HG03378 (cell line): ENCODE data around the gene ARHGEF28.
A peak's percentile ranks its signal among the peaks of the same experiment; 100 is the strongest.

Source experiments
- ATAC-seq: cut with Tn5 transposase; IDR thresholded peaks from one replicate; pipeline ENCODE4 v1.9.1; 2021; ENCODE audit warnings: mild to moderate bottlenecking, moderate library complexity; ENCODE audit not compliant: unreplicated experiment

Gene ARHGEF28

DNA sequence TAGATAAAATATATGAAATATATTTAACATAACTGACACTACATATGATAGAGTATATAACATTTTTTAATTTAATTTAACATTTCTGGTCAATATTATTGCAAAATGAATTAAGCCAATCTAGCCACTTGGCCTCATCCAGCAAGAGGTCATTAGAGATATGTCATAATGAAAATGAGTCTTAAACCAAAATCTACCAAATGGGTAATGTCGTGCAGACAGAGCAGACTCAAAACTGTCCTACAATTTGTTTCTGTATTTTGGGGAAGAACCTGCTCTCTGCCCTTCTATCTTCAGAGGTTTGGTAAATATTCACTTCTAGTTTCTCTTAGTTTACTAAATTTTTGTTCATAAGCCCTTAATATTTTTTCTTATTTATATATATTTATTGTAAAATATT lies 61.4 kb downstream of the ARHGEF28 start:
- ATAC-seq = peak; percentile 63

DNA sequence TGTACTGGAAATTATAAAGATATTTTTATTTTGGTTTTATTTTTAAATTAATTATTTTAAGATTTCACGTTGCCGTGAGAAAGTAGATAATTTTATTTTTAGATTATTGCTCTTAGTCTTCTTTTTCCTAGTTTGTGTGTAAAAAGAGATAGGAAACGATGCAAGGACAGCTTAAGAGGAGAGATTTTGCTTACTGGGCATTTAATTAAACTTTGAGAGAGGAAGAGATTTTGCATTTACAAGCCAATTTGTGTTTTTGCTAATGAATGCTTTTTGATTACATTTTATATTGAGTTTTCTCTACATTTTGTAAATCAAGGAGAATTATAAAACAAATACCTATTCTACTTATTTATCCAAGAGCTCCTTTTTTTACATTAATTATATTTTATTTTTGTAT lies 64.0 kb downstream of the ARHGEF28 start:
- no peak for ATAC-seq

DNA sequence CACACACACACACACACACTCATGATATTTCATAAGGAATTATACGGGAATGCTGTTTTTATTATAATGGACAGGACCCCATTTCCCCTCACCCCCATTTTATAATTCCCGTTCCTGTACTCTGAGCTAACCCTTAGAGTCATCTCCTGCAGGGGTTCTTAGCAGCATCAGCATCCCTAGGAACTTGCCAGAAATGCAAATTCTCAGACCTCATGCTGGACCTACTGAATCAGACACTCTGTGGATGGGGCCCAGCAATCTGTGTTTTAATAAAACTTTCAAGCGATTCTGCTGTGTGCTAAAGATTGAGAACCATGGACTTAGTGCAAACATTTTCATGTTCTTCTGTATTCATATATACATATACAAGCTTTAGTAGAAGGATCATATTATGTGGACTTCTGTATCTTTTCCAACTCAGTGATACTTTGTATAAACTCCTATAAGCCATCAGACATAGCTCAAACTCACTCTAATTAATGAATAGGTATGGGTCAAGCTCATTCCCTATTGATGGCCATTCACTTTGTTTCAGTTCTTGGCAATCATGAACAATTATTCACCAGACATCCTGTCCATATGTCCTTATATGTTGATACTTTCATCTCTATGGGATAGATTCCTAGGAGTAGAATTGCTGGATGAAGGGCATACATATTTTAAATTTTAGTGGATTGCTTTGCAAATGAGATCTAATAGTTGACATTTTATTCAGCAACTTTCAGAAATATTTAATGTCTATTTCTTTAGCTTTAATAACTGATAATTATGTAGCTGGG lies 65.5 kb downstream of the ARHGEF28 start:
- ATAC-seq = no peak

DNA sequence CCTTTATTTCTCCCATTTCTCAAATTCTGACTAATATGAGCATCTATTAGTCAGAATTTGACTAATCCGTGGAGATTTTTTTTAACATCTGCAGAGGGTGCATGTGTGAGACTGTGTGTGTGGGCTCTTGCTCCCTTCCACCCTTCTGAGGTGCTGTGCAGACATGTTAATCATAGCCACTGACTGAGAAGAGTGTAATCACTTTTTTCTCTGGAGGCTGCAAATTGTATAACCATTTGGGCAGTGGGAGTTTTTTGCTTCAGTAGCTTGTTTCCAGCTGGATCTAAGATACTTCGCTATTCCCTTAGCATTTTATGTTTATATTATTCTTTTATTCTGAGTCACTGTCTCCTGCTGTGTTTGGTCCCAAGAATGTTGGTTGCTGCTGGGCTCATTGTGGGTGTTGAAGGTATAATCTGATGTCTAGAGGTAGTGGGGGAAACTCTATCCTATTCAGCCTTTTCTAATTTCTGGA lies 66.2 kb downstream of the ARHGEF28 start:
- ATAC-seq = peak; percentile 29

DNA sequence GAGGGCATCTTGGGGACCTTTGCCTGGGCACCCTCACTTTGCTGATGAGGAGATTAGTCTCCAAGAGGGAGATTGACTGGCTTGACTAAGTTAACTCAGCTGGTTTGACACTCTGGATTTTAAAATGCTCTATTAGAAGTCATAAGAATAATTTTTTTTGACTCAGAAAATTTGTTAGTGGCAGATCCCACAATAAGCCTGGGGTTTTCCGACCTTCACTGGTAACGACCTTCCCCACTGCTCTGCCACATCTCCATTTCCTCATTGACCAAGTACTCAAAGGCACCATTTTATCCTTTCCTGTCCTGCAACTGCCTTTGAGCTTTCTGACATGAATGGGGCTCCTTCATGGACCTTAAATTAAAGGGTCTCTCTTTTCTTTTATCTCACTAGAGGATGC lies 67.0 kb downstream of the ARHGEF28 start:
- no peak for ATAC-seq

DNA sequence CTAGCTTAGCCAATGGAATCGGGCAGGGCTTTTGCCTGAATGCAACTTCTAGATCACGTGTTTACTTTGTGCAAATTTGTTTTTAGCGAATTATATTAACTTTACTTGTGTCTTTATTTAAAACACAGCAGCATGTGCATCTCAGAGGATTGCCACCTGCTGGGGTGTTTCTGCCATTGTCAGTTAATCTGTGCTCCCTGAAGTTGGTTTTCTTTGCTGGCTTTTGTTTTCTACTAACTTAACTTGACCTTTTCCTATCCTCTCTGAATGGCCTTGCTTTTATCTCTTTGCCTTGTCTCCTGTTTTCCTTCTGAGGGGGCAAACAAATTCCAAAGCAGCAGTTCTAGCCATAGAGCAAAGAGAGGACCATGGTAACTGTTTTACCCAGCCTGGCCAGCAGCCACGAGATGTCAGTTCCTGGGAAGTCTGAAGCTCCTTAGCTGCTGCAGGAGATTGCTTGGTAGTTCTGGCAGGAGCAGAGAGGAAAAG lies 67.6 kb downstream of the ARHGEF28 start:
- peak; percentile 5 for ATAC-seq

DNA sequence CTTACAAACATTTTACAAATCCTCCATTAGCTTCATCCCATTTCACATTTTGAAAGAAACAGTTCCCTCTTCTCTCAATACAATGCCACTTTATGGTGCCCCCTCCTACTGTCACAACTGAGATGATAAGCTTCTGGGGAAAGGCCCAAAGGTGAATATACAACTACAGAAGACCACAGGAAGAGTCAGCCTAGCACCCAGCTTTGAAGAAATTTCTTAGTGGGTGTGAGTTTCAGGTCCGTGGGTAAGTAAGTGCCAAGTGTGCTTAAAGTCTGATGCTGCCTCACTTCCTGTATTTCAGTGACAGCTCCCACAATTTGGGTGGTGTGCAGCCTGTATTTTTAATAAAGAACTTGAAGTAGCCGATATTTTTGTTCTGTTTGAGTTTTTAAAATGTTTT lies 68.1 kb downstream of the ARHGEF28 start:
- ATAC-seq = peak; percentile 86

DNA sequence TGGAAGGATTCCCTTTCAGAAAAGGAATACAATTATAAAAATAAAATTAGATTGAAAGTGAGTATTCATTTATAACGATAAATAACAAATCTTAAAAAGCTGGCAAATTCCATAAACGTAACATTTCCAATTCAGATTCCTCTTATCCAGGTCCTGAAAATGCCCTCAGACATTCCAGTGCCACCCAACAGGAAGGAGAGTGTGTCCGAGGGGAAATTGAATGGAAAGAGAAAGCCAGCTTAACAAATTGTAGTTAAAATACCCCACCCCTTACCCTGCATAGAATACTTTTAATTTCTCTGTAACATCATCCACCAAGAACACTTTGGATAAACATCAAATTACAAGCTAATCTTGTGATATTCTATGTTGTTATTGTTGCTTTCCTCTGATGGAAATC lies 72.0 kb downstream of the ARHGEF28 start:
- no peak for ATAC-seq

DNA sequence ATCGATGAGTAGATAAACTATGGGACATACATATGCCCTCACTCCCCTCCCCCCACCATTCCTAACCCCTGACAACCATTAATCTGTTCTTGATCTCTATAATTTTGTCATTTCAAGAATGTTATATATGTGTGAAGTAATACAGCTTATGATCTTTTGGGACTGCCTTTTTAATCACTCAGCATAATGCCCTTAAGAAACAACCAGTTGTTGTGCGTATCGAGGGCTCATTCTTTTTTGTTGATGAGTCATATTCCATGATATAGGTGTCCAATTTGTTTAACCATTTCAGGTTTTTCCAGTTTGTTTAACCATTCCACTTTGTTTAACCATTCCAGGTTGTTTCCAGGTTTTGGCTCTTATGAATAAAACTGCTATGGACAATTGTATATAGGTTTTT lies 75.6 kb downstream of the ARHGEF28 start:
- no peak for ATAC-seq

DNA sequence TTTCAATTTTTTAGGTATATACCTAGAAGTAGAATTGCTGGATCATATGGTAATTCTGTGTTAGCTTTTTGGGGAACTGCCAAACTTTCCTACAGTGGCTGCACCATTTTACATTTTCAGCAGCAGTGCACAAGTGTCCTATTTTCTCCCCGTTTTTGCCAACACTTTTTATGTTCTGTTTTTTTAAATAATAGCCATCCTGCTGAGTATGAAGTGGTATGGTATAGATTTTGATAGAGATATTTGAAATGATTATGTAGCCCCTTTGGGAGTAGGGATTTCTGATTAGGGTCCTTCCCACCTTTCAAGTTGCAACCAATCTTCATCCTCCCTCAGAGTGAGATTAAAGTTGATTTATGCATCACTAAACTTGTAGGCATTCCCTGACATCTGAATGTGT lies 76.5 kb downstream of the ARHGEF28 start:
- no peak for ATAC-seq

DNA sequence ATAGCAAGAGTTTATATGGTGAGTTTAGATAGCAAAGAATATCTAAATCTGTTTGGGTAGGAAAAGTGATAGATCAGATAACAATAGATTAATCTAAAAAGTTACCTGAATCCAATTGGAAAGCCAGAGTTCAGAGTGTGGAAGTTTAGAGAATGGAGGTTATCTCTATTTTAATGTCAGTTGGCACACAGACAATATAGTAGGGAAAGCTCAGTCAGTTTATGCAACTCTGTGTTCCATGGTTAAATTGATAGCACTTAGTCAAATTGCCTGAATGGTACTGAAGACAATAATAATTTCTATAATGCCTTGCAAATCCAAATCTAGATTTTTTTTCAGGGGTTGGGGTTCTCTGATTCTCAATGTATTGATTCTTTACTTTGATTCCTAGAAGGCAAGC lies 77.0 kb downstream of the ARHGEF28 start:
- no peak for ATAC-seq

DNA sequence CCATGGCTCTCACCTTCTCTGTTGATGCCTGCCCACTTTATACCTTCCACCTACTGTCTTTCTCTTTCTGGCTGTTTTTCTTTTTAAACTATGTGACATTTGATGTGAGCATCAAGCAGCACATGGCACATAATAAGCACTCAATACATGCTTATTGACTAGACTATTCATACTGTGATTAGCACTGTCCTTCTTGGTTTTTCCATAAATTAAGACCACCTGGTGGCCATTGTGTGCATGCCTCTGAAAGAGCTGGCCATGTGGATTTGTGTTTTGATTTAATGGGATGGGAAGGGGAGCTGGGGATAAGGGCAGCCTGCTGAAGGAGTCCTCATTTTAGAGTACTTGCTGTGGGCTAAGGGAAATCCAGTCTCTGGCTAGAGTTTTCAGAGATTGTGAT lies 79.4 kb downstream of the ARHGEF28 start:
- no peak for ATAC-seq

DNA sequence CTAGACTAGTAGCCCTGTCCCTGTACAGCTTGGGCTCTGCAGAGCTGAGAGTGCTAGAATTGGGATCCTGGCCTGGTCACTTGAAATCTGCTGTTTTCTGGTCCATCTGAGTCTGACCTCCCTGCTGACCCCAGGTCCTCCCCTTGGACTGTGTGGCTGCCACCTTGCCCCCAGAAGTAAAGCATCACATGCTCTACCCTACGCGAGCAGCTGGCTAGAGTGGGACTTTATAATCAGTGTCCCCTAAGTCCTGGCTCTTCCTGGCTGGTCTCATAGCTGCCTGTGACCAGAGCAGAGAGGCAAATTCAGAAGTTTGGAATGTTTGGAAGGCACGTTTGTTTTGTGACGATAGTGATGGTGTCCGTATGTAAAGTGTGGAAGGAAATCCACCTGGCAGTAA lies 81.0 kb downstream of the ARHGEF28 start:
- no peak for ATAC-seq

DNA sequence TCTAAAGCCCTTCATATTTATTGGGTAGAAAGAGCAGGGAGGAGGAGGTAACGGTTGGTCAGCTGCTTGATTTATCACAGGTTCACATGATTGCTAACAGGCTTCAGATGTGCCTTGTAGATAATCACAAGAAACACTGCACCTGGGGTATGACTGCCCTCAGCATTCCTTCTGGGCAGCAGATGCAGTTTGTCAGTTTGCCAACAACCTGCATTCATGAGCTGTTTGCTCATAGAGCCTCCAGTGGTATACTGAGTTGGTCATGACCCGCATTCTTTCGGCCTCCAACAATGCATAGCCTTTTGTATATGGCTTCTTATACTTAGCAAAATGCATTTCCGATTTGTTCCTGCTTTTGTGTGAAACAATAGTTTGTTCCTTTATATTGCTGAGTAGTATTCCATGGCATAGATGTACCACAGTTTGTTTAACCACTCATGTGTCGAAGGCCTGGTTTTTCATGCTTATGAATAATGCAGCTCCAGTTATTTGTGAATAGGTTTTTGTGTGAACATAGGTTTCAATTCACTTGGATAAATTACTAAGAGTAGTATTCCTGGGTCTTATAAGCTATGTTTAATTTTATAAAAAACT lies 83.6 kb downstream of the ARHGEF28 start:
- no peak for ATAC-seq

DNA sequence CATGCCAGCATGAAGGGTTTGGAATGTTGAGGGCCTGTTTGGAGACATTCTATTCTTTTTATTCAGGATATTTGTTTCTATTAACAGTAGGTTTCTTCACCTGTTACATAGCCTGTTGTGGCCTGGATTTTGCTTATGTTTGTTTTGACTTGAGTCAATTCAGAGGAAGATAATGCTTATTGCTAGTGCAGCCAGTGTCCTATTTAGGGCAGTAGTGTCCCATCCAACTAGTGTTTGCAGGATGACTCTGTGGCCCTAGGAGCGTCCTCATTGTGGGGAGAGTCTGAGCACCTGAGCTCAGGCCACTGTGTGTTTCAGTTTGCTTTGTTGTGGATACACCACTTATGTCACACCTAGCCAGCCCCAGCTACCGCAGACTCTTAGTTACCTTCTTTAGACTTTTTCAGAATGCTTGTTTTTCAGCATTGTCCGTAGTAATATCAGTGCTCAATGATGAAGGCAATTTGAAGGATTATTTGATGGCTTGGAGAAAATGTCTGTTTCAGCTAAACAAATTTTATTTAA lies 90.3 kb downstream of the ARHGEF28 start:
- no peak for ATAC-seq

DNA sequence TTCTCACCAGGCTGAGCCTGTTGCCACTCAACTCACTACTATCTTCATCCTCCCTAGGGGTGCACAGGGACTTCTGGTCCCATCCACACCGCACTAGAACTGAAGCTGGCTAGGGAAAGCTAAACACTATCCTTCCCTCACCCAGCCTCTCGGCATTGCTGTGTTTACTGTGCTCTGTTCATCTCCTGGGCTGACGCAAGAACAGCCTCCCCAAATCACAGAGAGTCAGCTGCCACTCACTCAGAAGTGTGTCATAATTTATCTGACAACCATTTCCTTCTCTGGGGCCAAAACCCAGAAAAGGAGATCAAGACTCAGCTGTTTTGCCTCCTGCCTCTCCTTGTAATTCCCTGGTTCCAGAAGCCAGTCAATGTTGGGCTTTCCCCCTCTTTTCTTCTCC lies 92.8 kb downstream of the ARHGEF28 start:
- no peak for ATAC-seq

DNA sequence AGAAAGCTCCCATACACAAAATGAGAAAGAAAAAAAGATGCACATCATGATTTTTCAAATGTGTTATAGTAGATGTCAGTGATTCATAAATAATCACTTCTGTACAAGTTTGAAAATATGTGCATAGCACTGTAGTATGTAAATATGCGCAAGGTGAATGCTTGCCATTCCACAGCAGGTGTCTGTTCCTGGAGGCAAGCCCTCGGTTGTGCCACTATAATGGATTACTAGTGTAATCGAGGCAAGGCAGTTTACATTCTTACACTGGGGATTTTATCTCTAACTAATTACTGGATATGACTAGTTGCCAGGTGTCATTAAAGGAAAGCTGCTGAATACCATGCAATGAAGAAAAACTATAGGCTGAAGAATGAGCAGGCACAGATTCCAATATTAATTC lies 93.6 kb downstream of the ARHGEF28 start:
- ATAC-seq = no peak

DNA sequence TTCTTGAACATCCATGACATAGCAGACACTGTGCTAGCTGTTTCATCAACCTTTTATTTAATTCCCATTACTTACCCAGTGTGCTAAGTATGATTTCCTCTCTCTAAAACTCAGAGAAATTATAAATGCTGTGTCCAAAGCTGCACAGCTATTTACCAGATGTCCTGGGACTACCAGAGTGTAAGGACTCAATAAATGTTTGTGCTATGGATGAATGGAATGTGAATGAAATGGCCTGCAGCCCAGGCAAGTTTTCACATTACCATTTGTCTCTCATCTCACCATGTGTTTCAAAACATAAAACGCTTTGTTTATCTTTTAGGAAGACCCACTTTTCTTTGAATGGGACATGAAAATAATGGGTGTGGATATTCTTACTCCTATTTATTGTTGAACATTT lies 96.2 kb downstream of the ARHGEF28 start:
- no peak for ATAC-seq

DNA sequence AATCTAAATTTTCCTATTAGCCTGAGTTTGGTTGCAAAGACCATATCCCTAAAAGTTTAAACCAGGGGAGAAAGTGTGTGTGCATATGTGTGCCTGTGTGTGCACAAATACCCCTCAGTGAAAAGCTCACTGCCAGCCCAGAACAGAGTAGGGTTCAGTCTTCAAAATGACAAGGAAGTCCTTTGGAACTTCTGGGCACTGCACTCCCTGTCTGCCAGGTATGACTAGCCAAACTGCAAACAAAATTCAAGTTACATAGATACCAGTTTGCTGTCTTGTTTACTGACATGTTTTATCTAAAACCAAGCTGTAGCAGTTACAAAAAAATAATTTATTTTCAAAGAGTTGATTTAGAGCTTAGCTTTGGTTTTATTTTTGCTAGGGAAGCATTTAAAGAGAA lies 100.1 kb downstream of the ARHGEF28 start:
- ATAC-seq = no peak

DNA sequence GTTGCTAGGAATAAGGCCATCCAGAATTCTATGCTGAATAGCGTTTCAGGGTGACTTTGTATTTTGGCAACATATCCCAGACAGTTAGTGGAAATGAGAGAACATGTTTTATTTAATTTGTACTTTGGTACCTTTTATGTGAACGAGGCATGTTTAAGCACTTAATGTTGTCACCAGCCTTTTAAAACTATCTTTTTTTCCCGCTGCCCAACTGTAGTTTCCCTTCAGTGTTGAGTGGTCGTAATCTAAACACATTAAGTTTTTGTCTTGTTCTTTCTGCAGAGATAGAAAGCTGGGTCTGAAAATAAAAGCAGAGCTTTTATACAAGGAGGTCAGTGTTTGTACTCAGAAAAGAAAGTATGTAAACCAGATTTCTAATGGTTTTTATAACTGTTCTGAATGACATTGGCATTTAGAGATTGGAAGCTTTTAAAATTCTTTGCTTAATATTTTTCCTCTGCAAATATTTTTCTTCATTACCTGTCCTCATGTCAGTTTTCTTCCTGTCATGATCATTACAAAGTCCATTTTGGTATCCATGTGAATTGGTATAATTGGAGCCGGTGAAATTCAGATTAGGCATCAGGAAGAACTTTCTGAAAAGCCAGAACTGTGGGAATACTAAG lies 100.7 kb downstream of the ARHGEF28 start:
- ATAC-seq = no peak

DNA sequence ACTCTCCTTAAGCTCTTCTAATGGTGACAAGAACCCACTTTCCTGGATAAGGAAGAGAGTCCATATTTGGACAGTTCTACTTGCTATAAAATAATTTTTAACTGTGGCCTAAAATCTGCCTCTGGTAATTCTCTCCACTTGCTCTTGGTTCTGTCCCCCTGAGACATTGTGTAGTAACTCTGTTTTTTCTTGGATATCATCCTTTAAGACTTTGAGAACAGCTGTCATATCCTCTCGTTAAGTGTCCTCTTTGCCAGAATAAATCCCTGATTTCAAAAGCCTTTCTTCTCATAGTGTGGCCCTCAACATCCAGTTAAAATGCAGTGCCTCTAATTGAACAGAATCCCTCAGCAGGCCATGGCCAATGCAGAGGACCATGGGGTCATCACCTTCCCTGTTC lies 101.5 kb downstream of the ARHGEF28 start:
- no peak for ATAC-seq
